B cell (primary cell): ENCODE results near the gene STX10.

ENCODE experiments used
- CTCF ChIP-seq: fragments of 200-600 bp; IDR thresholded peaks from one replicate; pipeline ENCODE4 v1.8.0; 2022; ENCODE audit warnings: antibody characterized with exemption, mild to moderate bottlenecking
- EZH2 ChIP-seq: IDR thresholded peaks from 2 replicates; pipeline ENCODE4 v1.6.1; 2012; ENCODE audit warnings: borderline replicate concordance, low read depth, mild to moderate bottlenecking, moderate library complexity, low read length; ENCODE audit not compliant: insufficient read depth, poor library complexity, severe bottlenecking

- TF ChIP-seq CTCF (peak; percentile 66), EZH2 (no peak)
Measured at GRCh38 chr19:13150187-13150930, at the start of gene STX10, which contains the start of gene IER2.
